GM23248 (cell line): Measurements from ENCODE around the gene LOXL1. TPM values are rescaled to one million over a fixed set of nuclear protein-coding genes. Genes with fewer than 3 reads are reported as not detected.
A peak's percentile ranks its signal among the peaks of the same experiment; 100 is the strongest.

ENCODE experiments used
- DNase-seq: peaks from one replicate; pipeline ENCODE4 v3.0.0-alpha.2; 2015
- H2AFZ ChIP-seq: fragments of 200-600 bp; sonication (generic); 2 replicates; pipeline ENCODE4 v1.6.1; 2016; ENCODE audit warnings: antibody characterized with exemption
- H3F3A ChIP-seq: fragments of 200-600 bp; sonication (generic); 2 replicates; pipeline ENCODE4 v1.6.1; 2016; ENCODE audit warnings: mild to moderate bottlenecking, antibody characterized with exemption, mixed run types; ENCODE audit not compliant: insufficient read depth
- H3K27ac ChIP-seq: fragments of 200-600 bp; sonication (generic); 2 replicates; pipeline ENCODE4 v1.5.1; 2016; ENCODE audit warnings: mild to moderate bottlenecking
- H3K27me3 ChIP-seq: fragments of 200-600 bp; sonication (generic); replicated peaks from 2 replicates; pipeline ENCODE4 v1.6.1; 2016; ENCODE audit warnings: mild to moderate bottlenecking; ENCODE audit not compliant: insufficient read depth
- H3K36me3 ChIP-seq: fragments of 200-600 bp; sonication (generic); 2 replicates; pipeline ENCODE4 v1.6.1; 2016; ENCODE audit warnings: low read depth, mild to moderate bottlenecking
- H3K4me1 ChIP-seq: fragments of 200-600 bp; sonication (generic); 2 replicates; pipeline ENCODE4 v1.6.1; 2016; ENCODE audit warnings: mild to moderate bottlenecking; ENCODE audit not compliant: insufficient read depth
- H3K4me2 ChIP-seq: fragments of 200-600 bp; sonication (generic); one replicate; pipeline ENCODE4 v1.6.1; 2016; ENCODE audit warnings: mild to moderate bottlenecking; ENCODE audit not compliant: unreplicated experiment
- H3K4me3 ChIP-seq: fragments of 200-600 bp; sonication (generic); 2 replicates; pipeline ENCODE4 v1.5.1; 2016; ENCODE audit warnings: mild to moderate bottlenecking
- H3K79me2 ChIP-seq: fragments of 200-600 bp; sonication (generic); 2 replicates; pipeline ENCODE4 v1.6.1; 2016; ENCODE audit warnings: mild to moderate bottlenecking; ENCODE audit not compliant: insufficient read depth
- H3K9ac ChIP-seq: fragments of 200-600 bp; sonication (generic); 2 replicates; pipeline ENCODE4 v1.6.1; 2016; ENCODE audit warnings: mild to moderate bottlenecking
- H3K9me2 ChIP-seq: fragments of 200-600 bp; sonication (generic); 2 replicates; pipeline ENCODE4 v1.6.1; 2016; ENCODE audit warnings: mixed run types, mild to moderate bottlenecking, moderate library complexity; ENCODE audit not compliant: insufficient read depth
- H3K9me3 ChIP-seq: fragments of 200-600 bp; sonication (generic); one replicate; pipeline ENCODE4 v1.6.1; 2017; ENCODE audit warnings: low read depth
- H4K20me1 ChIP-seq: fragments of 200-600 bp; sonication (generic); 2 replicates; pipeline ENCODE4 v1.6.0; 2016; ENCODE audit not compliant: insufficient read depth
- EZH2 ChIP-seq: fragments of 200-600 bp; sonication (generic); IDR thresholded peaks from 2 replicates; pipeline ENCODE4 v1.6.1; 2018; ENCODE audit warnings: antibody characterized with exemption, mild to moderate bottlenecking; ENCODE audit not compliant: insufficient read depth, poor library complexity, severe bottlenecking
- EZH2phosphoT487 ChIP-seq: fragments of 200-600 bp; sonication (generic); IDR thresholded peaks from 2 replicates; pipeline ENCODE4 v1.6.1; 2018; ENCODE audit warnings: antibody characterized with exemption, moderate library complexity, mild to moderate bottlenecking, low read depth; ENCODE audit not compliant: insufficient read depth
- WGBS, 2 experiments: methylation state at CpG; one replicate each; pipeline ENCODE4 v1.1.6; 2015 to 2017; ENCODE audit warnings: low lambda C conversion rate in 2 of 2, low coverage in 1 of 2; ENCODE audit errors: missing lambda C conversion rate in 2 of 2; 5-methylcytosine and 5-hydroxymethylcytosine counted together
- in situ Hi-C: fragments of 300-500 bp; cut with MboI; formaldehyde crosslinking; loops from 2 replicates; pipeline ENCODE4 v1.15.0; 2020
- polyA plus RNA-seq: library from polyadenylated mRNA; unstranded; fragments of >200 nt; fragmentation: Nextera tagmentation; extraction: Ambion mirVana; gene quantifications from 2 replicates; pipeline ENCODE4 v1.2.1, GENCODE V29; 2016
- total RNA-seq: library from RNA; depleted of rRNA; stranded (reverse); fragments of >200 nt; shearing (Covaris generic); gene quantifications from 2 replicates; pipeline ENCODE4 v1.2.3, GENCODE V29; 2014

The LOXL1 gene
- total and polyA plus RNA-seq, 2 experiments from 2014 or later, result 401 to 540 TPM

GRCh38 chr15:73986055-73986775 is 60.0 kb downstream of the LOXL1 start:
- H3K9ac ChIP-seq, result no peak overlapping the region
- peak; percentile 54 for DNase-seq
- peaks cover 12% of the 10 kb centered on the region for H3K79me2 ChIP-seq
- H3K4me1 ChIP-seq, result peaks cover 64% of the 10 kb centered on the region
- H2AFZ ChIP-seq, result no peak overlapping the region
- H3K27ac ChIP-seq, result no peak overlapping the region
- no peak overlapping the region for H3K4me2 ChIP-seq
- H3K9me2 ChIP-seq, result no peaks in the 10 kb centered on the region
- WGBS, 2 experiments, result 54 to 69% methylated on average over 6 to 7 of the region's 7 CpGs
- H3K27me3 ChIP-seq, result no peaks in the 10 kb centered on the region
- in situ Hi-C loops, result no loop called here
- H3K4me3 ChIP-seq, result no peak overlapping the region
- TF ChIP-seq EZH2 (no peak), EZH2phosphoT487 (no peak)
- peaks cover 30% of the 10 kb centered on the region for H3F3A ChIP-seq
- no peaks in the 10 kb centered on the region for H4K20me1 ChIP-seq
- H3K36me3 ChIP-seq, result no peaks in the 10 kb centered on the region
- no peaks in the 10 kb centered on the region for H3K9me3 ChIP-seq

- Histone ChIP-seq H3K27ac (no peak overlapping the region), H3K27me3 (no peaks in the 10 kb centered on the region), H3K36me3 (no peaks in the 10 kb centered on the region), H3K79me2 (peaks cover 12% of the 10 kb centered on the region), H3K4me3 (no peak overlapping the region), H4K20me1 (no peaks in the 10 kb centered on the region), H3K4me2 (no peak overlapping the region), H3K9ac (no peak overlapping the region), H3K4me1 (peaks cover 63% of the 10 kb centered on the region), H3K9me2 (no peaks in the 10 kb centered on the region), H3K9me3 (no peaks in the 10 kb centered on the region), H3F3A (peaks cover 30% of the 10 kb centered on the region), H2AFZ (no peak overlapping the region)
- TF ChIP-seq EZH2, result no peak
- no peak for TF ChIP-seq EZH2phosphoT487
- DNase-seq, result no peak
- in situ Hi-C loops, result no loop called here
- 100% methylated on average over 1 of the region's 1 CpG for WGBS, 2 experiments
Measured at GRCh38 chr15:73986776-73987056, 60.5 kb downstream of the LOXL1 start.

- in situ Hi-C loops, result no loop called here
- Histone ChIP-seq H3F3A (peaks cover 25% of the 10 kb centered on the region), H2AFZ (no peak overlapping the region), H3K9me2 (no peaks in the 10 kb centered on the region), H3K4me2 (no peak overlapping the region), H3K79me2 (peaks cover 12% of the 10 kb centered on the region), H3K4me3 (no peak overlapping the region), H3K27ac (no peak overlapping the region), H3K9ac (no peak overlapping the region), H3K27me3 (no peaks in the 10 kb centered on the region), H3K9me3 (no peaks in the 10 kb centered on the region), H3K36me3 (no peaks in the 10 kb centered on the region), H3K4me1 (peaks cover 57% of the 10 kb centered on the region), H4K20me1 (no peaks in the 10 kb centered on the region)
- TF ChIP-seq EZH2phosphoT487 (no peak), EZH2 (no peak)
- 97 to 100% methylated on average over 4 of the region's 4 CpGs for WGBS, 2 experiments
- DNase-seq, result no peak
Measured at GRCh38 chr15:73987250-73987649, 61.0 kb downstream of the LOXL1 start.

GRCh38 chr15:73987681-73988444 is 61.6 kb downstream of the LOXL1 start:
- in situ Hi-C loops, result no loop called here

More at GRCh38 chr15:73987681-73988444, 61.6 kb downstream of the LOXL1 start:
- TF ChIP-seq EZH2 (no peak), EZH2phosphoT487 (no peak)
- H3K9ac ChIP-seq, result no peak overlapping the region
- H4K20me1 ChIP-seq, result no peaks in the 10 kb centered on the region
- H3K27me3 ChIP-seq, result no peaks in the 10 kb centered on the region
- 0 out of 2 replicates have a peak overlapping the region, but pooled peaks have one; percentile 75 for H3K27ac ChIP-seq
- no peak overlapping the region for H2AFZ ChIP-seq
- H3F3A ChIP-seq, result peaks cover 23% of the 10 kb centered on the region
- no peaks in the 10 kb centered on the region for H3K9me2 ChIP-seq
- H3K36me3 ChIP-seq, result no peaks in the 10 kb centered on the region
- peaks cover 55% of the 10 kb centered on the region for H3K4me1 ChIP-seq
- DNase-seq, result peak; percentile 30
- no peak overlapping the region for H3K4me3 ChIP-seq
- peaks cover 12% of the 10 kb centered on the region for H3K79me2 ChIP-seq
- no peaks in the 10 kb centered on the region for H3K9me3 ChIP-seq
- WGBS, 2 experiments, result 78 to 84% methylated on average over 9 of the region's 9 CpGs
- H3K4me2 ChIP-seq, result no peak overlapping the region
